Liver (tissue), 9 donors: ENCODE results near the gene CARD11. TPM values are rescaled to one million over a fixed set of nuclear protein-coding genes. Genes with fewer than 3 reads are reported as not detected.

Experiments used
- DNase-seq: peaks from one replicate; pipeline ENCODE4 v3.0.0-alpha.2; 2017; ENCODE audit warnings: low spot score
- H3K27ac ChIP-seq, 2 donors: one replicate each; pipeline ENCODE4 v1.7.0; 2013; ENCODE audit warnings: inconsistent platforms in 2 of 2, low read length in 2 of 2, control low read depth in 1 of 2, low read depth in 1 of 2, mild to moderate bottlenecking in 1 of 2
- H3K27me3 ChIP-seq, 4 donors: one replicate each; pipeline versions ENCODE4 v1.6.1 to v1.7.0; 2013; ENCODE audit warnings: low read length in 3 of 4, inconsistent platforms in 1 of 4, mild to moderate bottlenecking in 1 of 4, moderate library complexity in 1 of 4; ENCODE audit not compliant: control insufficient read depth in 4 of 4, insufficient read depth in 4 of 4
- H3K36me3 ChIP-seq, 4 donors: one replicate each; pipeline versions ENCODE4 v1.6.1 to v1.7.0; 2013; ENCODE audit warnings: low read length in 3 of 4, mild to moderate bottlenecking in 3 of 4, low read depth in 1 of 4, moderate library complexity in 1 of 4; ENCODE audit not compliant: control insufficient read depth in 4 of 4, insufficient read depth in 3 of 4
- H3K4me1 ChIP-seq, 4 donors: one replicate each; pipeline versions ENCODE4 v1.6.1 to v1.7.0; 2013; ENCODE audit warnings: low read length in 3 of 4, mild to moderate bottlenecking in 3 of 4, moderate library complexity in 1 of 4; ENCODE audit not compliant: control insufficient read depth in 4 of 4, insufficient read depth in 4 of 4
- H3K4me3 ChIP-seq, 3 donors: one replicate each; pipeline versions ENCODE4 v1.6.1 to v1.7.0; 2013; ENCODE audit warnings: low read length in 3 of 3, control low read depth in 1 of 3, low read depth in 1 of 3, mild to moderate bottlenecking in 1 of 3
- H3K9ac ChIP-seq, 2 donors: one replicate each; pipeline ENCODE4 v1.7.0; 2013; ENCODE audit warnings: low read length in 2 of 2, mild to moderate bottlenecking in 2 of 2, moderate library complexity in 2 of 2, control low read depth in 1 of 2, low read depth in 1 of 2
- H3K9me3 ChIP-seq, 4 donors: one replicate each; pipeline versions ENCODE4 v1.6.1 to v1.7.0; 2013; ENCODE audit warnings: low read length in 3 of 4; ENCODE audit not compliant: control insufficient read depth in 4 of 4
- EGR1 ChIP-seq, 2 donors: IDR thresholded peaks; 2 replicates each; pipeline ENCODE4 v1.6.1; 2016 to 2018; ENCODE audit warnings: antibody characterized with exemption in 2 of 2, low read depth in 2 of 2
- FOXA1 ChIP-seq: IDR thresholded peaks from 2 replicates; pipeline ENCODE4 v1.6.1; 2016; ENCODE audit warnings: antibody characterized with exemption
- FOXA2 ChIP-seq: IDR thresholded peaks from 2 replicates; pipeline ENCODE4 v1.6.1; 2016; ENCODE audit warnings: antibody characterized with exemption
- GABPA ChIP-seq, 2 donors: IDR thresholded peaks in 1 of 2; conservative IDR thresholded peaks in 1 of 2; 2 replicates each; pipeline ENCODE4 v1.6.1; 2016; ENCODE audit warnings: antibody characterized with exemption in 2 of 2, mild to moderate bottlenecking in 1 of 2, moderate library complexity in 1 of 2
- HNF4A ChIP-seq, 2 donors: conservative IDR thresholded peaks; 2 replicates each; pipeline ENCODE4 v1.6.1; 2016; ENCODE audit warnings: antibody characterized with exemption in 2 of 2, mild to moderate bottlenecking in 2 of 2
- HNF4G ChIP-seq: IDR thresholded peaks from 2 replicates; pipeline ENCODE4 v1.6.1; 2016; ENCODE audit warnings: antibody characterized with exemption
- JUND ChIP-seq, 2 donors: IDR thresholded peaks; 2 replicates each; pipeline ENCODE4 v1.6.1; 2016; ENCODE audit warnings: antibody characterized with exemption in 2 of 2
- RAD21 ChIP-seq, 2 donors: IDR thresholded peaks; 2 replicates each; pipeline ENCODE4 v1.6.1; 2016; ENCODE audit warnings: antibody characterized with exemption in 2 of 2, mild to moderate bottlenecking in 2 of 2
- RXRA ChIP-seq, 2 donors: IDR thresholded peaks; 2 replicates each; pipeline ENCODE4 v1.6.1; 2017 to 2018; ENCODE audit warnings: antibody characterized with exemption in 2 of 2, mild to moderate bottlenecking in 1 of 2
- SP1 ChIP-seq: IDR thresholded peaks from 2 replicates; pipeline ENCODE4 v1.6.1; 2018; ENCODE audit warnings: antibody characterized with exemption, mild to moderate bottlenecking
- TAF1 ChIP-seq: conservative IDR thresholded peaks from 2 replicates; pipeline ENCODE4 v1.6.1; 2016; ENCODE audit warnings: antibody characterized with exemption, mild to moderate bottlenecking
- YY1 ChIP-seq: IDR thresholded peaks from 2 replicates; pipeline ENCODE4 v1.6.1; 2016; ENCODE audit warnings: antibody characterized with exemption, mild to moderate bottlenecking
- WGBS: extraction: QIAGEN DNeasy Blood & Tissue Kit; methylation state at CpG from one replicate; pipeline ENCODE4 v1.1.7; 2013; 5-methylcytosine and 5-hydroxymethylcytosine counted together
- polyA plus RNA-seq, 2 donors: library from polyadenylated mRNA; stranded (reverse) in 1 of 2; unstranded in 1 of 2; fragments of 200-250 nt in 1 of 2; fragments of >200 nt in 1 of 2; fragmentation: Nextera tagmentation in 1 of 2; extraction: Ambion mirVana in 1 of 2; gene quantifications; one replicate each; pipeline versions ENCODE4 v1.2.1 to v1.2.3, GENCODE V29; 2013 to 2015
- total RNA-seq, 2 donors: library from RNA; depleted of rRNA; stranded (reverse); fragments of >200 nt; gene quantifications; one replicate each; pipeline ENCODE4 v1.2.3, GENCODE V29; 2014
- TF ChIP-seq, protein P1 (sequence below): fragments of 150-350 bp; IDR thresholded peaks from 2 replicates; pipeline ENCODE4 v1.5.1; 2017; ENCODE audit warnings: improper control_type of control experiment, low read depth, low read length; ENCODE audit not compliant: missing input control
- TF ChIP-seq, protein P2 (sequence below): IDR thresholded peaks from 2 replicates; pipeline ENCODE4 v1.6.1; 2016; ENCODE audit warnings: antibody characterized with exemption, mild to moderate bottlenecking
- TF ChIP-seq, protein P3 (sequence below): IDR thresholded peaks from 2 replicates; pipeline ENCODE4 v1.6.1; 2016; ENCODE audit warnings: antibody characterized with exemption
- TF ChIP-seq, protein P4 (sequence below): IDR thresholded peaks from 2 replicates; pipeline ENCODE4 v1.6.1; 2016; ENCODE audit warnings: antibody characterized with exemption
- TF ChIP-seq, protein P5 (sequence below): IDR thresholded peaks from 2 replicates; pipeline ENCODE4 v1.6.1; 2016; ENCODE audit warnings: antibody characterized with exemption
- donor health status: healthy.
- donor health status: healthy.
- donor health status: healthy.
- donor health status: healthy.
- donor health status: healthy.

CARD11 gene
- total and polyA plus RNA-seq, 4 donors, result 0.42 to 1.3 (median 0.83) TPM

DNA sequence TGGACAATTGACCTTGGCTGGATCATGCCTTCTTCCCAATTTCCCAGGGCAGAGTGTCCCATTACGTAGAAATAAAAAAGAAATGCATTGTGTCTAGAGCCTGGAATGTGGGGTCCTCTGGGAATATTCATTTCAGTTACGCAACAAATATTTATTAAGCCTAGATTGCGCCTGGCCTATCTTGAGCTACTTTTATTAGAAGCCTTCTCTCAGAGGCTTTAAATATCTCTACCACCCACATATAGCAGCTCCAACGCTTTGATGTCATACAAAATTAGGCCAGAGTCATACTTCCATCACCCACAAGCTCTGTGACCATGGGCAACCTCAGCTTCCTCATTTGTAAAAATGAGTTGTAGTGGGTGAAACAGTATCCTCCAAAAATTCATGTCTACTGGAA is 24.9 kb upstream of the CARD11 start (continued):
- TF ChIP-seq, protein P1, sequence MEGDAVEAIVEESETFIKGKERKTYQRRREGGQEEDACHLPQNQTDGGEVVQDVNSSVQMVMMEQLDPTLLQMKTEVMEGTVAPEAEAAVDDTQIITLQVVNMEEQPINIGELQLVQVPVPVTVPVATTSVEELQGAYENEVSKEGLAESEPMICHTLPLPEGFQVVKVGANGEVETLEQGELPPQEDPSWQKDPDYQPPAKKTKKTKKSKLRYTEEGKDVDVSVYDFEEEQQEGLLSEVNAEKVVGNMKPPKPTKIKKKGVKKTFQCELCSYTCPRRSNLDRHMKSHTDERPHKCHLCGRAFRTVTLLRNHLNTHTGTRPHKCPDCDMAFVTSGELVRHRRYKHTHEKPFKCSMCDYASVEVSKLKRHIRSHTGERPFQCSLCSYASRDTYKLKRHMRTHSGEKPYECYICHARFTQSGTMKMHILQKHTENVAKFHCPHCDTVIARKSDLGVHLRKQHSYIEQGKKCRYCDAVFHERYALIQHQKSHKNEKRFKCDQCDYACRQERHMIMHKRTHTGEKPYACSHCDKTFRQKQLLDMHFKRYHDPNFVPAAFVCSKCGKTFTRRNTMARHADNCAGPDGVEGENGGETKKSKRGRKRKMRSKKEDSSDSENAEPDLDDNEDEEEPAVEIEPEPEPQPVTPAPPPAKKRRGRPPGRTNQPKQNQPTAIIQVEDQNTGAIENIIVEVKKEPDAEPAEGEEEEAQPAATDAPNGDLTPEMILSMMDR, result no peak
- TF ChIP-seq RAD21 (IDR thresholded peaks at IDR 0.05) (no peak), TAF1 (no peak), FOXA2 (no peak)

DNA sequence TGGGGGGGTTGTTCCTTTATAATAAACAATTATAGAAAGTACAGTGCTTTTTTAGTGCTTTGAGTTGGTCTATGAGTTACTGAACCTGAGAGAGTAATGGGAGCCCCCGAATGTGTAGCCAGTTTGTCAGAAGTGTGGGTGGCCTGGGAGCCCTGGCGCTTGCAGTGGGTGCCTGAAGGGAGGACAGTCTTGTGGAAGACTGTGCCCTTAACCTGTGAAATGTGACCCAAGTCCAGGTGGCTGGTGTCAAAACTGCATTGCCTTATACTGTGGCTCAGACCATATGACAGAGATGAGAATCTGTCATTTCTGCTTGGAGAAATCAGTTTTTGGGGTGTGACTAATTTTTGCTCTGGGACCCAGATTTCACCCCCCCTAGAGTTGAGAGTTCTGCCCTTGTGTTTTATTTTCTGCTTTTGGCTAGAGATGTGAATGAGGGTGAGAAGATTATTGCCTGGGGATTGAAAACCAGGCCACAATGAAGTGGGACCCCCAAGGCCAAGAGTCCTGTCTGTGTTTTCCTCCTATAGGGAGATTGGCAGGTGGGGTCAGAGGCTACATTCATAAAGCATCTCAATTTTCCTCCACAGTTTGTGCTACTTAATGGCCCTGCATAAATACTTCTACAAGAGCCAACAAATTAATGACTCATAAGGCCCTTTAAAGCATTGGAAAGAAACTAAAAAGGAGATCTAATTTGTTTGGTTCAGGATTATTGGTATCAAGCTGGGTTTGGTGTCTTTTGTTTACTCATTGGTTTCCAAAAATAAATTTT is 24.1 kb upstream of the CARD11 start:
- no peaks in the 10 kb centered on the region for H3K4me1 ChIP-seq
- no peaks in the 10 kb centered on the region for H3K36me3 ChIP-seq
- WGBS, result 86% methylated on average over 2 of the region's 2 CpGs
- no peak overlapping the region for H3K27ac ChIP-seq
- H3K27me3 ChIP-seq, result no peaks in the 10 kb centered on the region
- TF ChIP-seq YY1 (no peak), TAF1 (no peak), JUND (IDR thresholded peaks at IDR 0.05) (no peak), GABPA (IDR thresholded peaks at IDR 0.05 in 1 of 2, conservative IDR thresholded peaks at IDR 0.05 in 1 of 2) (no peak), EGR1 (IDR thresholded peaks at IDR 0.05; ENCODE audit: low read depth in 2 of 2) (no peak), HNF4A (conservative IDR thresholded peaks at IDR 0.05) (no peak)
- TF ChIP-seq, protein P1, result no peak
- no peak overlapping the region for H3K4me3 ChIP-seq
- peaks cover 0 to 5% (median 0%) of the 10 kb centered on the region in 4 donors for H3K9me3 ChIP-seq
- H3K9ac ChIP-seq, result no peak overlapping the region
- DNase-seq, result no peak

DNA sequence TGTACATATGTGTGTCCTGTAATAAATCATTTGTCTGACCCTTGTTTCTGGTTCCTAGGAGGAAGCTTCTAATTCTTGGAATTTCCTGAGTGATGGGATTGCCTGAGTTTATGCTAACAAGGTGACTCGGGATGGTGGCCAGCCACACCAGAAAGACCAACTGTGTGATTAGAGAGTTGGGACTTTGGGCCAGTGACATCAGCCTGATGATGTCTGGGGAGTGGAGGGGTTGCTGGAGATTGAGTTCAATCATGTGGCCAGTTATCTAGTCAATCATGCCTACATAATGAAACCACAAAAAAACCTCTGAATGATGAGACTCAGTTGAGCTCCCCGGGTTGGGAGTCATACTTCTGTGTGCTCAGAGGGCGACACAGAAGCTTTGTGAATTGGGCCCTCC is 23.5 kb upstream of the CARD11 start:
- no peak overlapping the region for H3K27ac ChIP-seq
- H3K27me3 ChIP-seq, result no peaks in the 10 kb centered on the region

More for the DNA sequence above, 23.5 kb upstream of the CARD11 start:
- no peaks in the 10 kb centered on the region for H3K36me3 ChIP-seq
- WGBS, result 64% methylated on average over 3 of the region's 3 CpGs
- peaks cover 0 to 5% (median 0%) of the 10 kb centered on the region in 4 donors for H3K9me3 ChIP-seq
- no peak overlapping the region for H3K9ac ChIP-seq
- H3K4me1 ChIP-seq, result no peaks in the 10 kb centered on the region
- DNase-seq, result no peak
- H3K4me3 ChIP-seq, result no peak overlapping the region
- no peak for TF ChIP-seq FOXA2
- no peak for TF ChIP-seq SP1
- no peak for TF ChIP-seq YY1
- no peak for TF ChIP-seq HNF4A (conservative IDR thresholded peaks at IDR 0.05)
- TF ChIP-seq, protein P2, sequence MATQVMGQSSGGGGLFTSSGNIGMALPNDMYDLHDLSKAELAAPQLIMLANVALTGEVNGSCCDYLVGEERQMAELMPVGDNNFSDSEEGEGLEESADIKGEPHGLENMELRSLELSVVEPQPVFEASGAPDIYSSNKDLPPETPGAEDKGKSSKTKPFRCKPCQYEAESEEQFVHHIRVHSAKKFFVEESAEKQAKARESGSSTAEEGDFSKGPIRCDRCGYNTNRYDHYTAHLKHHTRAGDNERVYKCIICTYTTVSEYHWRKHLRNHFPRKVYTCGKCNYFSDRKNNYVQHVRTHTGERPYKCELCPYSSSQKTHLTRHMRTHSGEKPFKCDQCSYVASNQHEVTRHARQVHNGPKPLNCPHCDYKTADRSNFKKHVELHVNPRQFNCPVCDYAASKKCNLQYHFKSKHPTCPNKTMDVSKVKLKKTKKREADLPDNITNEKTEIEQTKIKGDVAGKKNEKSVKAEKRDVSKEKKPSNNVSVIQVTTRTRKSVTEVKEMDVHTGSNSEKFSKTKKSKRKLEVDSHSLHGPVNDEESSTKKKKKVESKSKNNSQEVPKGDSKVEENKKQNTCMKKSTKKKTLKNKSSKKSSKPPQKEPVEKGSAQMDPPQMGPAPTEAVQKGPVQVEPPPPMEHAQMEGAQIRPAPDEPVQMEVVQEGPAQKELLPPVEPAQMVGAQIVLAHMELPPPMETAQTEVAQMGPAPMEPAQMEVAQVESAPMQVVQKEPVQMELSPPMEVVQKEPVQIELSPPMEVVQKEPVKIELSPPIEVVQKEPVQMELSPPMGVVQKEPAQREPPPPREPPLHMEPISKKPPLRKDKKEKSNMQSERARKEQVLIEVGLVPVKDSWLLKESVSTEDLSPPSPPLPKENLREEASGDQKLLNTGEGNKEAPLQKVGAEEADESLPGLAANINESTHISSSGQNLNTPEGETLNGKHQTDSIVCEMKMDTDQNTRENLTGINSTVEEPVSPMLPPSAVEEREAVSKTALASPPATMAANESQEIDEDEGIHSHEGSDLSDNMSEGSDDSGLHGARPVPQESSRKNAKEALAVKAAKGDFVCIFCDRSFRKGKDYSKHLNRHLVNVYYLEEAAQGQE, result no peak
- TF ChIP-seq, protein P3, sequence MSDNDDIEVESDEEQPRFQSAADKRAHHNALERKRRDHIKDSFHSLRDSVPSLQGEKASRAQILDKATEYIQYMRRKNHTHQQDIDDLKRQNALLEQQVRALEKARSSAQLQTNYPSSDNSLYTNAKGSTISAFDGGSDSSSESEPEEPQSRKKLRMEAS, result no peak
- TF ChIP-seq, protein P4, sequence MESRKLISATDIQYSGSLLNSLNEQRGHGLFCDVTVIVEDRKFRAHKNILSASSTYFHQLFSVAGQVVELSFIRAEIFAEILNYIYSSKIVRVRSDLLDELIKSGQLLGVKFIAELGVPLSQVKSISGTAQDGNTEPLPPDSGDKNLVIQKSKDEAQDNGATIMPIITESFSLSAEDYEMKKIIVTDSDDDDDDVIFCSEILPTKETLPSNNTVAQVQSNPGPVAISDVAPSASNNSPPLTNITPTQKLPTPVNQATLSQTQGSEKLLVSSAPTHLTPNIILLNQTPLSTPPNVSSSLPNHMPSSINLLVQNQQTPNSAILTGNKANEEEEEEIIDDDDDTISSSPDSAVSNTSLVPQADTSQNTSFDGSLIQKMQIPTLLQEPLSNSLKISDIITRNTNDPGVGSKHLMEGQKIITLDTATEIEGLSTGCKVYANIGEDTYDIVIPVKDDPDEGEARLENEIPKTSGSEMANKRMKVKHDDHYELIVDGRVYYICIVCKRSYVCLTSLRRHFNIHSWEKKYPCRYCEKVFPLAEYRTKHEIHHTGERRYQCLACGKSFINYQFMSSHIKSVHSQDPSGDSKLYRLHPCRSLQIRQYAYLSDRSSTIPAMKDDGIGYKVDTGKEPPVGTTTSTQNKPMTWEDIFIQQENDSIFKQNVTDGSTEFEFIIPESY, result no peak
- TF ChIP-seq JUND (IDR thresholded peaks at IDR 0.05), result no peak
- TF ChIP-seq EGR1 (IDR thresholded peaks at IDR 0.05; ENCODE audit: low read depth in 2 of 2), result no peak
- no peak for TF ChIP-seq HNF4G
- no peak for TF ChIP-seq RAD21 (IDR thresholded peaks at IDR 0.05)
- TF ChIP-seq, protein P5, sequence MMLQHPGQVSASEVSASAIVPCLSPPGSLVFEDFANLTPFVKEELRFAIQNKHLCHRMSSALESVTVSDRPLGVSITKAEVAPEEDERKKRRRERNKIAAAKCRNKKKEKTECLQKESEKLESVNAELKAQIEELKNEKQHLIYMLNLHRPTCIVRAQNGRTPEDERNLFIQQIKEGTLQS, result no peak
- TF ChIP-seq FOXA1, result no peak
- no peak for TF ChIP-seq RXRA (IDR thresholded peaks at IDR 0.05)
- no peak for TF ChIP-seq TAF1
- no peak for TF ChIP-seq GABPA (IDR thresholded peaks at IDR 0.05 in 1 of 2, conservative IDR thresholded peaks at IDR 0.05 in 1 of 2)
